Testis (tissue), 3 donors: ENCODE results near the gene RXFP3. TPM values are rescaled to one million over a fixed set of nuclear protein-coding genes. Genes with fewer than 3 reads are reported as not detected.

Source experiments
- DNase-seq: peaks from one replicate; pipeline ENCODE4 v3.0.0-alpha.2; 2019
- H3K27ac ChIP-seq, 2 donors: fragments of 200-600 bp; sonication (generic); one replicate each; pipeline ENCODE4 v1.5.1; 2019
- H3K27me3 ChIP-seq: fragments of 200-600 bp; sonication (generic); one replicate; pipeline ENCODE4 v1.5.1; 2019
- H3K36me3 ChIP-seq: fragments of 200-600 bp; sonication (generic); one replicate; pipeline ENCODE4 v1.5.1; 2017; ENCODE audit warnings: low read depth; ENCODE audit errors: missing control alignments
- H3K4me1 ChIP-seq: fragments of 200-600 bp; sonication (generic); one replicate; pipeline ENCODE4 v1.5.1; 2019
- H3K4me3 ChIP-seq, 2 donors: fragments of 200-600 bp; sonication (generic); one replicate each; pipeline ENCODE4 v1.5.1; 2017 to 2019
- H3K9me3 ChIP-seq: fragments of 200-600 bp; sonication (generic); one replicate; pipeline ENCODE4 v1.5.1; 2017
- CTCF ChIP-seq, 3 experiments: fragments of 450-650 bp in 2 of 3; fragments of 200-600 bp in 1 of 3; sonication (generic) in 1 of 3; IDR thresholded peaks; one replicate each; pipeline ENCODE4 v1.5.1; 2016 to 2019; ENCODE audit warnings: antibody characterized with exemption in 3 of 3, mild to moderate bottlenecking in 2 of 3, moderate library complexity in 1 of 3
- POLR2A ChIP-seq: fragments of 450-650 bp; IDR thresholded peaks from one replicate; pipeline ENCODE4 v1.6.1; 2017; ENCODE audit warnings: antibody characterized with exemption, mild to moderate bottlenecking, moderate library complexity
- WGBS, 2 donors: methylation state at CpG; one replicate each; pipeline ENCODE4 v1.1.5; 2018; 5-methylcytosine and 5-hydroxymethylcytosine counted together
- intact Hi-C: fragments of 100-400 bp; cut with DNase I; formaldehyde crosslinking; loops from one replicate; pipeline ENCODE4 v1.15.1; 2023; ENCODE audit warnings: low total_unique reads
- polyA plus RNA-seq: library from polyadenylated mRNA; stranded (reverse); fragments of 350-450 nt; fragmentation: Illumina TruSeq; extraction: RNeasy Lipid Tissue Mini Kit (QIAGEN cat#74804); gene quantifications from one replicate; pipeline ENCODE4 v1.2.3, GENCODE V29; 2014; ENCODE audit warnings: low read depth, low replicate concordance; ENCODE audit not compliant: insufficient read depth
- small RNA-seq, 2 donors: library from RNA; depleted of rRNA; stranded (forward); fragments of <200 nt; gene quantifications; one replicate each; pipeline ENCODE3, GENCODE V24; 2016
- total RNA-seq, 2 donors: library from RNA; depleted of rRNA; stranded (reverse); fragments of >200 nt; gene quantifications; one replicate each; pipeline ENCODE4 v1.2.3, GENCODE V29; 2016

RXFP3 gene
- total and polyA plus RNA-seq, 3 donors from 2014 or later: not detected

- H3K4me1 ChIP-seq: no peaks in the 10 kb centered on the region
- no peaks in the 10 kb centered on the region for H3K36me3 ChIP-seq
- H3K4me3 ChIP-seq: no peak overlapping the region
- no peak for TF ChIP-seq POLR2A
- no peak for TF ChIP-seq CTCF (IDR thresholded peaks at IDR 0.05)
- no peak for DNase-seq
- no peaks in the 10 kb centered on the region for H3K9me3 ChIP-seq
- intact Hi-C loops: no loop called here
- WGBS, 2 donors: 56 to 75% methylated on average over 11 to 14 of the region's 15 CpGs
- H3K27ac ChIP-seq: no peak overlapping the region
- no peaks in the 10 kb centered on the region for H3K27me3 ChIP-seq
Observed at GRCh38 chr5:33984178-33984577, 48.0 kb downstream of the RXFP3 start.

- intact Hi-C loops: no loop called here
- no peaks in the 10 kb centered on the region for H3K36me3 ChIP-seq
- no peak for DNase-seq
- no peak for TF ChIP-seq POLR2A
- no peaks in the 10 kb centered on the region for H3K9me3 ChIP-seq
- H3K27me3 ChIP-seq: no peaks in the 10 kb centered on the region
- 46 to 57% methylated on average over 7 of the region's 7 CpGs for WGBS, 2 donors
- no peaks in the 10 kb centered on the region for H3K4me1 ChIP-seq
- H3K27ac ChIP-seq: no peak within 1 kb of the TSS
- H3K4me3 ChIP-seq: no peak within 1 kb of the TSS
Observed at GRCh38 chr5:33984671-33985124, 48.5 kb downstream of the RXFP3 start, which contains the start of gene SLC45A2. Gene SLC45A2, minus strand, starts transcription at chr5:33984693. Its CDS starts 110 bp downstream, at chr5:33984583.

- no peak for DNase-seq
- Histone ChIP-seq H3K36me3 (no peaks in the 10 kb centered on the region), H3K4me1 (no peaks in the 10 kb centered on the region), H3K4me3 (no peak overlapping the region), H3K9me3 (no peaks in the 10 kb centered on the region), H3K27ac (no peak overlapping the region), H3K27me3 (no peaks in the 10 kb centered on the region)
- 80 to 85% methylated on average over 6 of the region's 6 CpGs for WGBS, 2 donors
- intact Hi-C loops: no loop called here
- TF ChIP-seq POLR2A: no peak
Observed at GRCh38 chr5:33985447-33985846, 49.3 kb downstream of the RXFP3 start.

Small RNAs within 50 kb of the gene (small RNA-seq; reads per million reads assigned to genes)
- gene RNU6-923P: 0 reads per million in 2 donors

Other genes with a start within 250 kb of the RXFP3 start
- 1 to 10 TPM; 7.5 to 9.3 TPM for gene ADAMTS12, start 44.4 kb upstream of the RXFP3 start, total RNA-seq
- gene ADAMTS12, start 44.4 kb upstream of the RXFP3 start, polyA plus RNA-seq: 4.9 TPM
- gene SLC45A2, start 48.3 kb downstream of the RXFP3 start, total RNA-seq: 1 to 10 TPM in 1 of 2 donors, under 1 TPM in 1; 0.93 to 1.6 TPM
- gene SLC45A2, start 48.3 kb downstream of the RXFP3 start, polyA plus RNA-seq: 2.0 TPM
- gene AMACR, start 71.7 kb downstream of the RXFP3 start, total RNA-seq: 10 to 100 TPM in 1 of 2 donors, 1 to 10 TPM in 1; 6.9 to 12.6 TPM
- gene AMACR, start 71.7 kb downstream of the RXFP3 start, polyA plus RNA-seq: 12.1 TPM
- 10 to 100 TPM; 14.1 to 27.1 TPM for gene C1QTNF3, start 106.8 kb downstream of the RXFP3 start, total RNA-seq
- 31.3 TPM for gene C1QTNF3, start 106.8 kb downstream of the RXFP3 start, polyA plus RNA-seq